ENCODE results near the gene ALOXE3.
A peak's percentile ranks its signal among the peaks of the same experiment; 100 is the strongest.
"Not testable (repeated sequence)": the region's sequence is repeated elsewhere in the genome, so short reads cannot be mapped to it uniquely, and the experiment has no call there.

ALOXE3 gene

GRCh38 chr17:8079291-8080207 lies 38.8 kb downstream of the ALOXE3 start:
- H3K9ac ChIP-seq (ENCODE audit: low read length) = no peak overlapping the region
- H3K27ac ChIP-seq (ENCODE audit: low read depth, low read length) = no peak overlapping the region
- peak overlapping the region; percentile 42 to 55 for H3K4me3 ChIP-seq (ENCODE audit: low read depth in 1 of 2, low read length in 2 of 2)
- H3K27me3 ChIP-seq (ENCODE audit: control insufficient read depth in 1 of 2, insufficient read depth in 2 of 2, low read length in 2 of 2) = peaks cover 34 to 70% of the 10 kb centered on the region in 2 donors
- H3K9me3 ChIP-seq (ENCODE audit: low read length) = no peaks in the 10 kb centered on the region
- no peaks in the 10 kb centered on the region for H3K36me3 ChIP-seq (ENCODE audit: insufficient read depth, low read length)
- H3K4me1 ChIP-seq (ENCODE audit: insufficient read depth, low read length) = peaks cover 5% of the 10 kb centered on the region

- not testable (repeated sequence) for H3K4me3 ChIP-seq (ENCODE audit: low read depth in 1 of 2, low read length in 2 of 2); H3K9ac ChIP-seq (ENCODE audit: low read length); H3K9me3 ChIP-seq (ENCODE audit: low read length); H3K36me3 ChIP-seq (ENCODE audit: insufficient read depth, low read length); H3K27ac ChIP-seq (ENCODE audit: low read depth, low read length)
- peaks cover 50 to 81% of the 10 kb centered on the region in 2 donors for H3K27me3 ChIP-seq (ENCODE audit: control insufficient read depth in 1 of 2, insufficient read depth in 2 of 2, low read length in 2 of 2)
- H3K4me1 ChIP-seq (ENCODE audit: insufficient read depth, low read length) = peaks cover 16% of the 10 kb centered on the region
These were observed 40.4 kb downstream of the ALOXE3 start for GRCh38 chr17:8077939-8078338.

GRCh38 chr17:8076502-8077266 lies 41.6 kb downstream of the ALOXE3 start:
- Histone ChIP-seq H3K27ac (ENCODE audit: low read depth, low read length) (no peak overlapping the region), H3K9me3 (ENCODE audit: low read length) (no peaks in the 10 kb centered on the region), H3K27me3 (ENCODE audit: control insufficient read depth in 1 of 2, insufficient read depth in 2 of 2, low read length in 2 of 2) (peaks cover 58 to 94% of the 10 kb centered on the region in 2 donors), H3K9ac (ENCODE audit: low read length) (no peak overlapping the region), H3K4me1 (ENCODE audit: insufficient read depth, low read length) (peaks cover 19% of the 10 kb centered on the region), H3K4me3 (ENCODE audit: low read depth in 1 of 2, low read length in 2 of 2) (no peak overlapping the region), H3K36me3 (ENCODE audit: insufficient read depth, low read length) (no peaks in the 10 kb centered on the region)

- H3K27me3 ChIP-seq (ENCODE audit: control insufficient read depth in 1 of 2, insufficient read depth in 2 of 2, low read length in 2 of 2) = peaks cover 59 to 91% of the 10 kb centered on the region in 2 donors
- H3K9me3 ChIP-seq (ENCODE audit: low read length) = no peaks in the 10 kb centered on the region
- H3K4me3 ChIP-seq (ENCODE audit: low read depth in 1 of 2, low read length in 2 of 2) = no peak overlapping the region
- H3K4me1 ChIP-seq (ENCODE audit: insufficient read depth, low read length) = peaks cover 19% of the 10 kb centered on the region
- H3K36me3 ChIP-seq (ENCODE audit: insufficient read depth, low read length) = no peaks in the 10 kb centered on the region
- H3K9ac ChIP-seq (ENCODE audit: low read length) = no peak overlapping the region
- H3K27ac ChIP-seq (ENCODE audit: low read depth, low read length) = no peak overlapping the region
These were observed 42.6 kb downstream of the ALOXE3 start for GRCh38 chr17:8075574-8076342.

- H3K4me1 ChIP-seq (ENCODE audit: insufficient read depth, low read length) = peaks cover 16% of the 10 kb centered on the region
- H3K9ac ChIP-seq (ENCODE audit: low read length) = no peak overlapping the region
- H3K4me3 ChIP-seq (ENCODE audit: low read depth in 1 of 2, low read length in 2 of 2) = no peak overlapping the region
- H3K27me3 ChIP-seq (ENCODE audit: control insufficient read depth in 1 of 2, insufficient read depth in 2 of 2, low read length in 2 of 2) = peaks cover 53 to 84% of the 10 kb centered on the region in 2 donors
- H3K36me3 ChIP-seq (ENCODE audit: insufficient read depth, low read length) = no peaks in the 10 kb centered on the region
- H3K9me3 ChIP-seq (ENCODE audit: low read length) = no peaks in the 10 kb centered on the region
- H3K27ac ChIP-seq (ENCODE audit: low read depth, low read length) = no peak overlapping the region
These were observed 43.2 kb downstream of the ALOXE3 start for GRCh38 chr17:8075081-8075480.

GRCh38 chr17:8074554-8074953 lies 43.8 kb downstream of the ALOXE3 start:
- Histone ChIP-seq H3K27ac (ENCODE audit: low read depth, low read length) (no peak overlapping the region), H3K36me3 (ENCODE audit: insufficient read depth, low read length) (no peaks in the 10 kb centered on the region), H3K9me3 (ENCODE audit: low read length) (no peaks in the 10 kb centered on the region), H3K27me3 (ENCODE audit: control insufficient read depth in 1 of 2, insufficient read depth in 2 of 2, low read length in 2 of 2) (peaks cover 53 to 81% of the 10 kb centered on the region in 2 donors), H3K9ac (ENCODE audit: low read length) (no peak overlapping the region), H3K4me1 (ENCODE audit: insufficient read depth, low read length) (peaks cover 15% of the 10 kb centered on the region), H3K4me3 (ENCODE audit: low read depth in 1 of 2, low read length in 2 of 2) (no peak overlapping the region)

- Histone ChIP-seq H3K4me3 (ENCODE audit: low read depth in 1 of 2, low read length in 2 of 2) (no peak overlapping the region), H3K36me3 (ENCODE audit: insufficient read depth, low read length) (no peaks in the 10 kb centered on the region), H3K9ac (ENCODE audit: low read length) (no peak overlapping the region), H3K27ac (ENCODE audit: low read depth, low read length) (no peak overlapping the region), H3K4me1 (ENCODE audit: insufficient read depth, low read length) (peaks cover 15% of the 10 kb centered on the region), H3K27me3 (ENCODE audit: control insufficient read depth in 1 of 2, insufficient read depth in 2 of 2, low read length in 2 of 2) (peaks cover 53 to 74% of the 10 kb centered on the region in 2 donors), H3K9me3 (ENCODE audit: low read length) (no peaks in the 10 kb centered on the region)
These were observed 44.5 kb downstream of the ALOXE3 start for GRCh38 chr17:8073627-8074484.

GRCh38 chr17:8072729-8073461 lies 45.4 kb downstream of the ALOXE3 start:
- peaks cover 15% of the 10 kb centered on the region for H3K4me1 ChIP-seq (ENCODE audit: insufficient read depth, low read length)
- H3K9ac ChIP-seq (ENCODE audit: low read length) = no peak overlapping the region
- no peaks in the 10 kb centered on the region for H3K9me3 ChIP-seq (ENCODE audit: low read length)
- no peak overlapping the region for H3K27ac ChIP-seq (ENCODE audit: low read depth, low read length)
- H3K4me3 ChIP-seq (ENCODE audit: low read depth in 1 of 2, low read length in 2 of 2) = peak overlapping the region in 1 of 2 donors; percentile 20
- H3K27me3 ChIP-seq (ENCODE audit: control insufficient read depth in 1 of 2, insufficient read depth in 2 of 2, low read length in 2 of 2) = peaks cover 53 to 67% of the 10 kb centered on the region in 2 donors
- no peaks in the 10 kb centered on the region for H3K36me3 ChIP-seq (ENCODE audit: insufficient read depth, low read length)

GRCh38 chr17:8072341-8072728 lies 46.0 kb downstream of the ALOXE3 start:
- Histone ChIP-seq H3K9me3 (ENCODE audit: low read length) (no peaks in the 10 kb centered on the region), H3K9ac (ENCODE audit: low read length) (no peak overlapping the region), H3K36me3 (ENCODE audit: insufficient read depth, low read length) (no peaks in the 10 kb centered on the region), H3K4me1 (ENCODE audit: insufficient read depth, low read length) (peaks cover 15% of the 10 kb centered on the region), H3K4me3 (ENCODE audit: low read depth in 1 of 2, low read length in 2 of 2) (no peak overlapping the region), H3K27ac (ENCODE audit: low read depth, low read length) (no peak overlapping the region), H3K27me3 (ENCODE audit: control insufficient read depth in 1 of 2, insufficient read depth in 2 of 2, low read length in 2 of 2) (peaks cover 51 to 63% of the 10 kb centered on the region in 2 donors)

GRCh38 chr17:8071496-8071895 lies 46.8 kb downstream of the ALOXE3 start:
- Histone ChIP-seq H3K9me3 (ENCODE audit: low read length) (no peaks in the 10 kb centered on the region), H3K27me3 (ENCODE audit: control insufficient read depth in 1 of 2, insufficient read depth in 2 of 2, low read length in 2 of 2) (peaks cover 43 to 55% of the 10 kb centered on the region in 2 donors), H3K27ac (ENCODE audit: low read depth, low read length) (no peak overlapping the region), H3K36me3 (ENCODE audit: insufficient read depth, low read length) (no peaks in the 10 kb centered on the region), H3K4me1 (ENCODE audit: insufficient read depth, low read length) (peaks cover 15% of the 10 kb centered on the region), H3K9ac (ENCODE audit: low read length) (no peak overlapping the region), H3K4me3 (ENCODE audit: low read depth in 1 of 2, low read length in 2 of 2) (no peak overlapping the region)
